HEK293 (cell line): ENCODE measurements around the gene MTMR11.

Source experiments
- CTCF ChIA-PET: fragments of 350-600 bp; formaldehyde crosslinking; extraction: SDS; loops from one replicate; lab custom pipeline; 2021; ENCODE audit warnings: antibody characterized with exemption; lab: Yijun Ruan, JAX
- POLR2A ChIA-PET: fragments of 300-600 bp; formaldehyde crosslinking; extraction: SDS; loops from one replicate; lab custom pipeline; 2020; ENCODE audit warnings: antibody characterized with exemption, inconsistent platforms; lab: Yijun Ruan, JAX
- H3K27ac ChIP-seq: fragments of 200-500 bp; sonication (Bioruptor generic); 2 replicates; pipeline ENCODE4 v1.5.1; 2014; ENCODE audit warnings: low read depth, low read length, control low read depth, inconsistent platforms; ENCODE audit errors: extremely low read depth
- H3K36me3 ChIP-seq, 2 experiments: fragments of 200-500 bp in 1 of 2; sonication (Bioruptor generic) in 1 of 2; 1 replicate in 1 of 2; 2 replicates in 1 of 2; pipeline ENCODE4 v1.5.1; 2014 to 2017; ENCODE audit warnings: inconsistent platforms in 2 of 2, low read length in 2 of 2; ENCODE audit not compliant: control insufficient read depth in 2 of 2, insufficient read depth in 1 of 2
- H3K4me1 ChIP-seq: fragments of 200-500 bp; sonication (Bioruptor generic); 2 replicates; pipeline ENCODE4 v1.5.1; 2014; ENCODE audit warnings: mild to moderate bottlenecking, low read length, inconsistent platforms; ENCODE audit not compliant: control insufficient read depth, insufficient read depth
- H3K4me3 ChIP-seq: 2 replicates; pipeline ENCODE4 v1.5.1; 2011; ENCODE audit warnings: low read depth, mild to moderate bottlenecking, control low read depth, low read length, moderate library complexity
- H3K9me3 ChIP-seq: fragments of 200-500 bp; sonication (Bioruptor generic); 2 replicates; pipeline ENCODE4 v1.5.1; 2014; ENCODE audit warnings: low read depth, low read length, inconsistent platforms; ENCODE audit not compliant: control insufficient read depth, insufficient read depth
- FEZF1 ChIP-seq: fragments of 450-650 bp; formaldehyde crosslinking; IDR thresholded peaks from 2 replicates; pipeline ENCODE4 v1.5.1; 2016; ENCODE audit warnings: missing biosample characterization, missing genetic modification characterization
- GLIS2 ChIP-seq: fragments of 450-650 bp; formaldehyde crosslinking; IDR thresholded peaks from 2 replicates; pipeline ENCODE4 v1.5.1; 2016; ENCODE audit warnings: missing biosample characterization, missing genetic modification characterization
- KLF9 ChIP-seq: fragments of 450-650 bp; formaldehyde crosslinking; IDR thresholded peaks from 2 replicates; pipeline ENCODE4 v1.5.1; 2016; ENCODE audit warnings: missing biosample characterization, missing genetic modification characterization, low read depth
- REPIN1 ChIP-seq: fragments of 450-650 bp; formaldehyde crosslinking; IDR thresholded peaks from 2 replicates; pipeline ENCODE4 v1.5.1; 2017; ENCODE audit warnings: missing biosample characterization, missing genetic modification characterization, low read depth
- SP3 ChIP-seq: fragments of 450-650 bp; formaldehyde crosslinking; IDR thresholded peaks from 2 replicates; pipeline ENCODE4 v1.5.1; 2016; ENCODE audit warnings: missing biosample characterization, missing genetic modification characterization
- ZBTB17 ChIP-seq: fragments of 450-650 bp; formaldehyde crosslinking; IDR thresholded peaks from 2 replicates; pipeline ENCODE4 v1.5.1; 2016; ENCODE audit warnings: missing biosample characterization, missing genetic modification characterization
- ZBTB48 ChIP-seq: fragments of 450-650 bp; formaldehyde crosslinking; IDR thresholded peaks from 2 replicates; pipeline ENCODE4 v1.5.1; 2016; ENCODE audit warnings: missing biosample characterization, missing genetic modification characterization
- ZNF335 ChIP-seq: fragments of 450-650 bp; formaldehyde crosslinking; conservative IDR thresholded peaks from 2 replicates; pipeline ENCODE4 v1.5.1; 2016; ENCODE audit warnings: missing biosample characterization, missing genetic modification characterization
- ZNF514 ChIP-seq: fragments of 450-650 bp; formaldehyde crosslinking; IDR thresholded peaks from 2 replicates; pipeline ENCODE4 v1.5.1; 2016; ENCODE audit warnings: missing biosample characterization, missing genetic modification characterization
- ZNF777 ChIP-seq: fragments of 450-650 bp; formaldehyde crosslinking; IDR thresholded peaks from 2 replicates; pipeline ENCODE4 v1.5.1; 2017; ENCODE audit warnings: missing biosample characterization, missing genetic modification characterization, borderline replicate concordance
- ZNF785 ChIP-seq: fragments of 450-650 bp; formaldehyde crosslinking; IDR thresholded peaks from 2 replicates; pipeline ENCODE4 v1.5.1; 2016; ENCODE audit warnings: missing biosample characterization, missing genetic modification characterization
- TF ChIP-seq, protein P1 (sequence below): fragments of 450-650 bp; formaldehyde crosslinking; IDR thresholded peaks from 2 replicates; pipeline ENCODE4 v1.5.1; 2017; ENCODE audit warnings: missing biosample characterization, missing genetic modification characterization
- TF ChIP-seq, protein P2 (sequence below): fragments of 450-650 bp; IDR thresholded peaks from 2 replicates; pipeline ENCODE4 v1.5.1; 2018; ENCODE audit warnings: missing biosample characterization, missing genetic modification characterization
- TF ChIP-seq, protein P3 (sequence below): fragments of 450-650 bp; formaldehyde crosslinking; IDR thresholded peaks from 2 replicates; pipeline ENCODE4 v1.5.1; 2016; ENCODE audit warnings: missing biosample characterization, missing genetic modification characterization
- TF ChIP-seq, protein P4 (sequence below): fragments of 450-650 bp; formaldehyde crosslinking; IDR thresholded peaks from 2 replicates; pipeline ENCODE4 v1.5.1; 2016; ENCODE audit warnings: missing biosample characterization, missing genetic modification characterization
- TF ChIP-seq, protein P5 (sequence below): fragments of 450-650 bp; formaldehyde crosslinking; IDR thresholded peaks from 2 replicates; pipeline ENCODE4 v1.5.1; 2016; ENCODE audit warnings: missing biosample characterization, missing genetic modification characterization
- TF ChIP-seq, protein P6 (sequence below): fragments of 450-650 bp; formaldehyde crosslinking; optimal IDR thresholded peaks from 2 replicates; pipeline ENCODE3; 2016; ENCODE audit warnings: missing biosample characterization, mild to moderate bottlenecking, missing genetic modification characterization

The MTMR11 gene, protein sequence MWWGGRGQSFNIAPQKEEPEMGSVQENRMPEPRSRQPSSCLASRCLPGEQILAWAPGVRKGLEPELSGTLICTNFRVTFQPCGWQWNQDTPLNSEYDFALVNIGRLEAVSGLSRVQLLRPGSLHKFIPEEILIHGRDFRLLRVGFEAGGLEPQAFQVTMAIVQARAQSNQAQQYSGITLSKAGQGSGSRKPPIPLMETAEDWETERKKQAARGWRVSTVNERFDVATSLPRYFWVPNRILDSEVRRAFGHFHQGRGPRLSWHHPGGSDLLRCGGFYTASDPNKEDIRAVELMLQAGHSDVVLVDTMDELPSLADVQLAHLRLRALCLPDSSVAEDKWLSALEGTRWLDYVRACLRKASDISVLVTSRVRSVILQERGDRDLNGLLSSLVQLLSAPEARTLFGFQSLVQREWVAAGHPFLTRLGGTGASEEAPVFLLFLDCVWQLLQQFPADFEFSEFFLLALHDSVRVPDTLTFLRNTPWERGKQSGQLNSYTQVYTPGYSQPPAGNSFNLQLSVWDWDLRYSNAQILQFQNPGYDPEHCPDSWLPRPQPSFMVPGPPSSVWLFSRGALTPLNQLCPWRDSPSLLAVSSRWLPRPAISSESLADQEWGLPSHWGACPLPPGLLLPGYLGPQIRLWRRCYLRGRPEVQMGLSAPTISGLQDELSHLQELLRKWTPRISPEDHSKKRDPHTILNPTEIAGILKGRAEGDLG

DNA sequence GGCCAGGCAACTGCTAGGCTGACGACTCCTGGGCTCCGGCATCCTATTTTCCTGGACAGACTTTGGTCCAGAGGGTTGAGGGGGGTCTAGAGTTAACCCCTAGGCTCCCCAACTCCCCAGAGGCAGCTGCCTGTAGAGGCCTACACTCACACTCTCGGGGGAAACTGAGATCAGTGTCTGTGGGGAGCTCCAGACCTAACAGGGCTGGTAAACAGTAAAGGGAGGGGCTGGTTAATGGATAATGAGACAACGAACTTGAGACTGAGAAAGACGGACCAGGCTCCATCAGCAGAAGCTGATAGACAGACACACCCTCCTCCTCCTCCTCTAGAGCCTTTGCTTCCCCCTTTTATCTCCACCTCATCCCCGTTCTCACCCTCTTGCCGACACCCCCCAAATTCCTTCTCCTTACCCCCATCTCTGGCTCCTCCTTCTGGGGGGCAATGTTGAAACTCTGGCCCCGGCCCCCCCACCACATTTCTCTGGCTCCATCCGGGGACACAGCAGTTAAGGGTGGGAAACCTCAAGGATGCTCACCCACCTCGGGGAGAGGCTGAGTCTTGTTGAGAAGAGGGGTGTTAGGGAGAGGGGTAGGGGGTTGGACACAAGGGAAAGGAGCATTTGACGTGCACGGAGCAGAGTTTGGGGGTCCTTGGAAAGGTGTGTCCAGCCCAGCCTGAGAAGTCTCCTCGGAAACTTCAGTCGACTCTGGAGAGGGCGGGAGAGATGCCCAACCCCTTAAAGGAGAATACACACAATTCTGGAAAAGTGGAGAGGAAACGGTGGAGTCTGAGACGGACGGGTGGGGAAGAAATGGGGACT, at the start of gene MTMR11:
MTMR11 (minus strand) TSS at position 710 of the 822 bp plus-strand sequence; CDS start at position 478, 232 bp downstream.
- TF ChIP-seq, protein P1, sequence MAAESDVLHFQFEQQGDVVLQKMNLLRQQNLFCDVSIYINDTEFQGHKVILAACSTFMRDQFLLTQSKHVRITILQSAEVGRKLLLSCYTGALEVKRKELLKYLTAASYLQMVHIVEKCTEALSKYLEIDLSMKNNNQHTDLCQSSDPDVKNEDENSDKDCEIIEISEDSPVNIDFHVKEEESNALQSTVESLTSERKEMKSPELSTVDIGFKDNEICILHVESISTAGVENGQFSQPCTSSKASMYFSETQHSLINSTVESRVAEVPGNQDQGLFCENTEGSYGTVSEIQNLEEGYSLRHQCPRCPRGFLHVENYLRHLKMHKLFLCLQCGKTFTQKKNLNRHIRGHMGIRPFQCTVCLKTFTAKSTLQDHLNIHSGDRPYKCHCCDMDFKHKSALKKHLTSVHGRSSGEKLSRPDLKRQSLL (tag by site-specific recombination) = peak; percentile 40; the same call in 1 of the 2 replicates
- peak; percentile 47; the same call in 1 of the 2 replicates for TF ChIP-seq KLF9
- TF ChIP-seq, protein P2, sequence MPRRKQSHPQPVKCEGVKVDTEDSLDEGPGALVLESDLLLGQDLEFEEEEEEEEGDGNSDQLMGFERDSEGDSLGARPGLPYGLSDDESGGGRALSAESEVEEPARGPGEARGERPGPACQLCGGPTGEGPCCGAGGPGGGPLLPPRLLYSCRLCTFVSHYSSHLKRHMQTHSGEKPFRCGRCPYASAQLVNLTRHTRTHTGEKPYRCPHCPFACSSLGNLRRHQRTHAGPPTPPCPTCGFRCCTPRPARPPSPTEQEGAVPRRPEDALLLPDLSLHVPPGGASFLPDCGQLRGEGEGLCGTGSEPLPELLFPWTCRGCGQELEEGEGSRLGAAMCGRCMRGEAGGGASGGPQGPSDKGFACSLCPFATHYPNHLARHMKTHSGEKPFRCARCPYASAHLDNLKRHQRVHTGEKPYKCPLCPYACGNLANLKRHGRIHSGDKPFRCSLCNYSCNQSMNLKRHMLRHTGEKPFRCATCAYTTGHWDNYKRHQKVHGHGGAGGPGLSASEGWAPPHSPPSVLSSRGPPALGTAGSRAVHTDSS = peak; percentile 26; the same call in 1 of the 2 replicates
- peak; percentile 69 for TF ChIP-seq ZNF335 (tag by site-specific recombination)
- TF ChIP-seq, protein P3, sequence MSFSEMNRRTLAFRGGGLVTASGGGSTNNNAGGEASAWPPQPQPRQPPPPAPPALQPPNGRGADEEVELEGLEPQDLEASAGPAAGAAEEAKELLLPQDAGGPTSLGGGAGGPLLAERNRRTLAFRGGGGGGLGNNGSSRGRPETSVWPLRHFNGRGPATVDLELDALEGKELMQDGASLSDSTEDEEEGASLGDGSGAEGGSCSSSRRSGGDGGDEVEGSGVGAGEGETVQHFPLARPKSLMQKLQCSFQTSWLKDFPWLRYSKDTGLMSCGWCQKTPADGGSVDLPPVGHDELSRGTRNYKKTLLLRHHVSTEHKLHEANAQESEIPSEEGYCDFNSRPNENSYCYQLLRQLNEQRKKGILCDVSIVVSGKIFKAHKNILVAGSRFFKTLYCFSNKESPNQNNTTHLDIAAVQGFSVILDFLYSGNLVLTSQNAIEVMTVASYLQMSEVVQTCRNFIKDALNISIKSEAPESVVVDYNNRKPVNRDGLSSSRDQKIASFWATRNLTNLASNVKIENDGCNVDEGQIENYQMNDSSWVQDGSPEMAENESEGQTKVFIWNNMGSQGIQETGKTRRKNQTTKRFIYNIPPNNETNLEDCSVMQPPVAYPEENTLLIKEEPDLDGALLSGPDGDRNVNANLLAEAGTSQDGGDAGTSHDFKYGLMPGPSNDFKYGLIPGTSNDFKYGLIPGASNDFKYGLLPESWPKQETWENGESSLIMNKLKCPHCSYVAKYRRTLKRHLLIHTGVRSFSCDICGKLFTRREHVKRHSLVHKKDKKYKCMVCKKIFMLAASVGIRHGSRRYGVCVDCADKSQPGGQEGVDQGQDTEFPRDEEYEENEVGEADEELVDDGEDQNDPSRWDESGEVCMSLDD (tag by site-specific recombination) = 0 out of 2 replicates have a peak, but pooled peaks have one; percentile 27
- TF ChIP-seq ZNF514 (tag by site-specific recombination) = no peak
- no peak for TF ChIP-seq REPIN1
- peak; percentile 64 for TF ChIP-seq ZBTB48 (tag by site-specific recombination)
- TF ChIP-seq, protein P4, sequence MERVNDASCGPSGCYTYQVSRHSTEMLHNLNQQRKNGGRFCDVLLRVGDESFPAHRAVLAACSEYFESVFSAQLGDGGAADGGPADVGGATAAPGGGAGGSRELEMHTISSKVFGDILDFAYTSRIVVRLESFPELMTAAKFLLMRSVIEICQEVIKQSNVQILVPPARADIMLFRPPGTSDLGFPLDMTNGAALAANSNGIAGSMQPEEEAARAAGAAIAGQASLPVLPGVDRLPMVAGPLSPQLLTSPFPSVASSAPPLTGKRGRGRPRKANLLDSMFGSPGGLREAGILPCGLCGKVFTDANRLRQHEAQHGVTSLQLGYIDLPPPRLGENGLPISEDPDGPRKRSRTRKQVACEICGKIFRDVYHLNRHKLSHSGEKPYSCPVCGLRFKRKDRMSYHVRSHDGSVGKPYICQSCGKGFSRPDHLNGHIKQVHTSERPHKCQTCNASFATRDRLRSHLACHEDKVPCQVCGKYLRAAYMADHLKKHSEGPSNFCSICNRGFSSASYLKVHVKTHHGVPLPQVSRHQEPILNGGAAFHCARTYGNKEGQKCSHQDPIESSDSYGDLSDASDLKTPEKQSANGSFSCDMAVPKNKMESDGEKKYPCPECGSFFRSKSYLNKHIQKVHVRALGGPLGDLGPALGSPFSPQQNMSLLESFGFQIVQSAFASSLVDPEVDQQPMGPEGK (tag by site-specific recombination) = peak; percentile 61; the same call in 1 of the 2 replicates
- TF ChIP-seq FEZF1 (tag by site-specific recombination) = no peak
- TF ChIP-seq, protein P5, sequence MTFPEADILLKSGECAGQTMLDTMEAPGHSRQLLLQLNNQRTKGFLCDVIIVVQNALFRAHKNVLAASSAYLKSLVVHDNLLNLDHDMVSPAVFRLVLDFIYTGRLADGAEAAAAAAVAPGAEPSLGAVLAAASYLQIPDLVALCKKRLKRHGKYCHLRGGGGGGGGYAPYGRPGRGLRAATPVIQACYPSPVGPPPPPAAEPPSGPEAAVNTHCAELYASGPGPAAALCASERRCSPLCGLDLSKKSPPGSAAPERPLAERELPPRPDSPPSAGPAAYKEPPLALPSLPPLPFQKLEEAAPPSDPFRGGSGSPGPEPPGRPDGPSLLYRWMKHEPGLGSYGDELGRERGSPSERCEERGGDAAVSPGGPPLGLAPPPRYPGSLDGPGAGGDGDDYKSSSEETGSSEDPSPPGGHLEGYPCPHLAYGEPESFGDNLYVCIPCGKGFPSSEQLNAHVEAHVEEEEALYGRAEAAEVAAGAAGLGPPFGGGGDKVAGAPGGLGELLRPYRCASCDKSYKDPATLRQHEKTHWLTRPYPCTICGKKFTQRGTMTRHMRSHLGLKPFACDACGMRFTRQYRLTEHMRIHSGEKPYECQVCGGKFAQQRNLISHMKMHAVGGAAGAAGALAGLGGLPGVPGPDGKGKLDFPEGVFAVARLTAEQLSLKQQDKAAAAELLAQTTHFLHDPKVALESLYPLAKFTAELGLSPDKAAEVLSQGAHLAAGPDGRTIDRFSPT (tag by site-specific recombination) = no peak
- peak; percentile 9 for TF ChIP-seq SP3
- TF ChIP-seq ZBTB17 (tag by site-specific recombination) = peak; percentile 89
- TF ChIP-seq ZNF777 (tag by site-specific recombination) = 0 out of 2 replicates have a peak, but pooled peaks have one; percentile 16
- TF ChIP-seq GLIS2 = peak; percentile 45; the same call in 1 of the 2 replicates
- TF ChIP-seq ZNF785 (tag by site-specific recombination) = no peak
- TF ChIP-seq, protein P6, sequence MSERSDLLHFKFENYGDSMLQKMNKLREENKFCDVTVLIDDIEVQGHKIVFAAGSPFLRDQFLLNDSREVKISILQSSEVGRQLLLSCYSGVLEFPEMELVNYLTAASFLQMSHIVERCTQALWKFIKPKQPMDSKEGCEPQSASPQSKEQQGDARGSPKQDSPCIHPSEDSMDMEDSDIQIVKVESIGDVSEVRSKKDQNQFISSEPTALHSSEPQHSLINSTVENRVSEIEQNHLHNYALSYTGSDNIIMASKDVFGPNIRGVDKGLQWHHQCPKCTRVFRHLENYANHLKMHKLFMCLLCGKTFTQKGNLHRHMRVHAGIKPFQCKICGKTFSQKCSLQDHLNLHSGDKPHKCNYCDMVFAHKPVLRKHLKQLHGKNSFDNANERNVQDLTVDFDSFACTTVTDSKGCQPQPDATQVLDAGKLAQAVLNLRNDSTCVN (tag by site-specific recombination) = no peak
- Histone ChIP-seq H3K27ac (peak within 1 kb of the TSS; percentile 33), H3K36me3 (peaks cover 0 to 24% of the 10 kb centered on the region in 2 experiments; a peak in 1 of 3 replicates), H3K4me1 (peaks cover 6% of the 10 kb centered on the region; the same call in 1 of the 2 replicates), H3K9me3 (no peaks in the 10 kb centered on the region), H3K4me3 (peak within 1 kb of the TSS; percentile 57)
- CTCF ChIA-PET = interaction anchor here (0.8 to 1.4 kb wide), 2 partner anchors 48 to 71 kb away, joined by 4 read pairs; a partner anchor contains a TSS
- POLR2A ChIA-PET = interaction anchor here (0.7 to 4.3 kb wide), 4 partner anchors 8 to 130 kb away, joined by 3 to 48 read pairs (median 14); partner anchors contain the start of gene SF3B4
